WTC11 (cell line): Measurements from ENCODE around the gene STN1.

Source experiments
- ZBTB21 ChIP-seq: sonication (generic); formaldehyde crosslinking; IDR thresholded peaks from 2 replicates; pipeline ENCODE4 v1.8.1; 2023; ENCODE audit warnings: mild to moderate bottlenecking, missing genetic modification reagents, borderline replicate concordance
- TF ChIP-seq, protein P1 (sequence below): fragments of 200-600 bp; IDR thresholded peaks from 2 replicates; pipeline ENCODE4 v1.8.0; 2022; ENCODE audit warnings: antibody characterized with exemption

DNA sequence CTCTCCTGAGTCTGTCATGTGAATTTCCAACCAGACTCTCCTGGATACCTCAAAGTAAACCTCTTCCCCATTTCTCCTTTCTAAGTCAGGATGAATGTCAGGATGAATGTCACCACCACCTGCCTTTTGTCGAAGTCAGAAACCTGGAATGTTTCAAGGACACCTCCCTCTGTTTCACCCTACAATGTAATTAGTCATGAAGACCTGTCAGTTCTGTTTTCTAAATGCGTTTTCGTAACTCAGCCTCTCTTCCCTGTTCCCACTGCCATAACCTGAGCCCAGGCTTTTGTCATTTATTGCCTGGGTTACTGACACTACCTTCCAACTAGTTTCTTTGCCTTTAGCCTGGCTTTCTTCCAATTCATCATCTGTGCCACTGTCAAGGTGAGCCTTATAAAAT lies 5.5 kb upstream of the STN1 start:
- TF ChIP-seq, protein P1, sequence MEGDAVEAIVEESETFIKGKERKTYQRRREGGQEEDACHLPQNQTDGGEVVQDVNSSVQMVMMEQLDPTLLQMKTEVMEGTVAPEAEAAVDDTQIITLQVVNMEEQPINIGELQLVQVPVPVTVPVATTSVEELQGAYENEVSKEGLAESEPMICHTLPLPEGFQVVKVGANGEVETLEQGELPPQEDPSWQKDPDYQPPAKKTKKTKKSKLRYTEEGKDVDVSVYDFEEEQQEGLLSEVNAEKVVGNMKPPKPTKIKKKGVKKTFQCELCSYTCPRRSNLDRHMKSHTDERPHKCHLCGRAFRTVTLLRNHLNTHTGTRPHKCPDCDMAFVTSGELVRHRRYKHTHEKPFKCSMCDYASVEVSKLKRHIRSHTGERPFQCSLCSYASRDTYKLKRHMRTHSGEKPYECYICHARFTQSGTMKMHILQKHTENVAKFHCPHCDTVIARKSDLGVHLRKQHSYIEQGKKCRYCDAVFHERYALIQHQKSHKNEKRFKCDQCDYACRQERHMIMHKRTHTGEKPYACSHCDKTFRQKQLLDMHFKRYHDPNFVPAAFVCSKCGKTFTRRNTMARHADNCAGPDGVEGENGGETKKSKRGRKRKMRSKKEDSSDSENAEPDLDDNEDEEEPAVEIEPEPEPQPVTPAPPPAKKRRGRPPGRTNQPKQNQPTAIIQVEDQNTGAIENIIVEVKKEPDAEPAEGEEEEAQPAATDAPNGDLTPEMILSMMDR, result no peak
- TF ChIP-seq ZBTB21 (CRISPR knock-in tag), result no peak
